T47D (cell line): ENCODE results near the gene TEAD4.

Experiments used
- DNase-seq, 2 experiments: peaks; one replicate each; pipeline versions ENCODE4 v3.0.0 to v3.0.0-alpha.2; 2011 to 2012; ENCODE audit warnings: low read depth in 1 of 2, low spot score in 1 of 2
- JUND ChIP-seq: IDR thresholded peaks from 2 replicates; pipeline ENCODE4 v1.6.1; 2012; ENCODE audit warnings: low read depth
- in situ Hi-C: cut with HindIII; loops from 2 replicates; pipeline ENCODE4 v1.10.0; 2016; ENCODE audit warnings: low sequenced_read_pairs, low pct_unique_long_range_greater_than_20kb

TEAD4 gene

GRCh38 chr12:3041558-3042164 lies 82.5 kb downstream of the TEAD4 start:
- TF ChIP-seq JUND = no peak
- peak; percentile 83 to 91 for DNase-seq
- in situ Hi-C loops = no loop called here

- no peak for TF ChIP-seq JUND
- in situ Hi-C loops = no loop called here
- DNase-seq = no peak
Observed at GRCh38 chr12:3042394-3042793, 83.2 kb downstream of the TEAD4 start.

- no peak for DNase-seq
- no peak for TF ChIP-seq JUND
Observed at GRCh38 chr12:3042826-3043225, 83.6 kb downstream of the TEAD4 start.

GRCh38 chr12:3043406-3043805 lies 84.2 kb downstream of the TEAD4 start:
- TF ChIP-seq JUND = no peak

More at GRCh38 chr12:3042826-3043225, 83.6 kb downstream of the TEAD4 start:
- in situ Hi-C loops = no loop called here

DNA sequence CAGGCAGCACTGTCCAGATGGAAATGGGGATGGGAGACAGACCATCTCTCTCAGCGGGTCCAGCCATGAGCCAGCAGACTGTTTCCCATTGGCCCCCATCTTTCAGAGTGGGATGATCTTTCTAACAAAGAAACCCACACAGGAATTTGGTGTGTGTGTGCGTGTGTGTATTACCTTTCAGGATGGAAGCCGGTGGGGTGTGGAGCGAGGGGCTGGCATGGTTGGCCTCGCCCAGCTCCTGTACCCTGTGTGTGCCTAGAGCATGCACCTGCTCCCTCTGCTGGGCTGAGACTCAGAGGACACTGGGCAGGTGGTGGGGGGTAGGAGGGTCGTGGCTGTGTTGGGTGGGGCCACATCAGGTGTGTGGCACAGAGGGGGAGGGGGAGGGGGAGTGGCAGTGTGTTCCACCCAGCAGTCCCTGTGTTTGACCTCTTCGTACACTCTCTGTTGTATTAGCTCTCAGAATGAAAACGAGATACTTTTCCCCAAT lies 85.0 kb downstream of the TEAD4 start:
- in situ Hi-C loops = no loop called here

More at GRCh38 chr12:3043406-3043805, 84.2 kb downstream of the TEAD4 start:
- in situ Hi-C loops = no loop called here
- DNase-seq = no peak

DNA sequence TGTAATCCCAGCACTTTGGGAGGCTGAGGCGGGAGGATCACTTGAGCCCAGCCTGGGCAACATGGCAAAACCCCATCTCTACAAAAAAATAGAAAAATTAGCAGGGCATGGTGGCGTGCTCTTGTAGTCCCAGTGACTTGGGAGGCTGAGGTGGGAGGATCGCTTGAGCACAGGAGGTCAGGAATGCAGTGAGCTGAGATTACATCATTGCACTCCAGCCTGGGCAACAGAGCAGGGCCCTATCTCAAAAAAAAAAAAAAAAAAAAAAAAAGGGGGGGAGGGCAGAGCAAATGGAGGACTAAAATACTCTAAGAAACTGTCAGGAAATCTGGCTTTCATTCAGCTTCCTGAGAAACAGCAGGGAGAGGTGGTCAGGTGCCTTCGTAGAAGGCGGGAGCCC lies 86.3 kb downstream of the TEAD4 start:
- TF ChIP-seq JUND = no peak
- in situ Hi-C loops = no loop called here
- no peak for DNase-seq

More for the DNA sequence above, 85.0 kb downstream of the TEAD4 start:
- TF ChIP-seq JUND = no peak
- DNase-seq = no peak

GRCh38 chr12:3045989-3046388 lies 86.8 kb downstream of the TEAD4 start:
- no peak for DNase-seq
- no peak for TF ChIP-seq JUND
- in situ Hi-C loops = no loop called here

DNA sequence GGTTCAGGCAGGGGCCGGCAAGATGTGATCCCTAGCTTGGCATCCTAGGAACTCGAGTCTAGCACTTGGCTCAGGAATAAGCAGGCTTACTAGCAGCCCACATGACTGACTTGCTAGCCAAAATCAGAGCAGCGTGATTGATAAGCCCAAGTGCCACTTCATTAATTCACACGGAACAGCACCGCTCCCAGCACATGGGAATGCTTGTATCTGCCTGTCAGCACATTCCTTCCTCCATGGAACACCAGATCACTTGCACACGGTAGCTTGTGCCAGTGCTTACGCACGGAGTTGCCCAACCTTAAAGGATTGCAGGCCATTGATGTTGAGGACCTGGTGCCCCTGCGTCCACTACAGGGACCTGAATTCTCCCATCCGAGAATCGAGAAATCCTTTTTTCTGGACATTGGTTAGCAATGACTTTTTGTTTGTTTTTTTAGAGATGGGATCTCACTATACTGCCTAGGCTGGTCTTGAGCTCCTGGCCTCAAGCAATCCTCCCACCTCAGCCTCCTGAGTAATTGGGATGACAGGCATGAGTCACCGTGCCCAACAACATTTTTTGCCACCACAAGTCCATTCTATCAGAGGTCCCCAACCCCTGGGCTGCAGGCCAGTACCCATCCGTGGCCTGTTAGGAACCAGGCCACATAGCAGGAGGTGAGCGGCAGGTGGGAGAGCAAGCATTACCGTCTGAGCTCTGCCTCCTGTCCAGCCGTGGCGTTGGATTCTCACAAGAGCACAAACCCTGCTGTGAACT lies 87.4 kb downstream of the TEAD4 start:
- DNase-seq = peak in 1 of 2 experiments; percentile 25
- no peak; the same call in 1 of the 2 replicates for TF ChIP-seq JUND
- in situ Hi-C loops = no loop called here

DNA sequence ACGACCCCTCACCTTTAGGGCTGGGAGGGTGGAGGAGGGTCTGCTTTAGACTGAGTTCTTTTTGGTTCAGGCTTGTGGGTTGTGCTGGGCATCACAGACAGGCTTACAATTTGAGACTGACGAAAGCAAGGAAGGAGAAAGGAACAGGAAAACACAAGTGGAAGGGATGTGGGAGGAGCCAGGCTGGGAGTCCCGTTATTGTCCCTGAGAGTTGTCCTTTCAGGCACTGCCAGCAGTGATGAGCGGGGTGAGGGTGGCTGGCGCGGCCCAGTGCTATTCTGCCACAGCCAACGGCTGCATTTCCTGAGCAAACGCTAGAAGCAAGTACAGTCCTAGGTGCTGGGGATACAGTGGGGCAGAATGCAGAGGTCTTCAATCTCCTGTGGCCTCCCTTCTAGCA lies 88.8 kb downstream of the TEAD4 start:
- no peak for DNase-seq
- TF ChIP-seq JUND = no peak
- in situ Hi-C loops = no loop called here

GRCh38 chr12:3048540-3048939 lies 89.3 kb downstream of the TEAD4 start:
- in situ Hi-C loops = no loop called here
- DNase-seq = no peak
- no peak for TF ChIP-seq JUND

DNA sequence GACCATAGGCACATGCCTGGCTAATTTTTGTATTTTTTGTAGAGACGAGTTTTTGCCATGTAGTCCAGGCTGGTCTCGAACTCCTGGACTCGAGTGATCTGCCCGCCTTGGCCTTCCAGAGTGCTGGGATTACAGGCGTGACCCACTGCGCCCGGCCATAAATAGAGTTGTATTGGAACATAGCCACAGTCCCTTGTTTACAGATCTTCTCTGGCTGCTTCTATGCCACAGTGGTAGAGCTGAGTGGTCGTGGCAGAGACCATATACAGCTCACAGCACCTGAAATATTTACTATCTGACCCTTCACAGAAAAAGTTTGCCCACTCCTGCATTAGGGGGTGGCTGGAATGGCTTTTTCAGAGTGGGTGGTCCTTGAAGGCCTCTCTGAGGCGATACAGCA lies 90.0 kb downstream of the TEAD4 start:
- TF ChIP-seq JUND = no peak
- in situ Hi-C loops = no loop called here
- no peak for DNase-seq

- no peak for DNase-seq
- in situ Hi-C loops = no loop called here
- TF ChIP-seq JUND = no peak
Observed at GRCh38 chr12:3049611-3050249, 90.5 kb downstream of the TEAD4 start.

DNA sequence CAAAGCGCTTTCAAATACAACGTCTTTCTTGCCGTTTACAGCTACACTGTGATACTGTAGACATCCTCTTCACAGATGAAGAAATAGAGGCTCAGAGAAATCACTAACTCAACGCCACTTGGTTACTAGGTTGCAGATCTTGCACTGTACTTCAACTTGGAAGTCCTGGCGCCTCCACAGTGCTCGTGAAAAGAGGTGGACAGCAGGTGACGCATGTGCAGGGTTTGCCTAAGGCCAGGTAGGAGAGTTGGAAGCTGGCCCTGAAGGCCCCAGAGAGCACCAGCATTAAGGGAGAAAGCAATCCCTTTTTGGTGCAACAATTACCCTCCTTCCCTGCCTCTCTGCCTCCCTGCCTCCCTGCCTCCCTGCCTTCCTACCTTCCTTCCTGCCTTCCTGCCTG lies 95.2 kb downstream of the TEAD4 start:
- no peak for TF ChIP-seq JUND
- in situ Hi-C loops = no loop called here
- no peak for DNase-seq
